Non-pigmented ciliary epithelial cell (primary cell): Measurements from ENCODE around the gene CHMP4B.

ENCODE experiments used
- DNase-seq: peaks from one replicate; pipeline ENCODE4 v3.0.0-alpha.2; 2010; ENCODE audit warnings: low read depth

Gene CHMP4B

DNA sequence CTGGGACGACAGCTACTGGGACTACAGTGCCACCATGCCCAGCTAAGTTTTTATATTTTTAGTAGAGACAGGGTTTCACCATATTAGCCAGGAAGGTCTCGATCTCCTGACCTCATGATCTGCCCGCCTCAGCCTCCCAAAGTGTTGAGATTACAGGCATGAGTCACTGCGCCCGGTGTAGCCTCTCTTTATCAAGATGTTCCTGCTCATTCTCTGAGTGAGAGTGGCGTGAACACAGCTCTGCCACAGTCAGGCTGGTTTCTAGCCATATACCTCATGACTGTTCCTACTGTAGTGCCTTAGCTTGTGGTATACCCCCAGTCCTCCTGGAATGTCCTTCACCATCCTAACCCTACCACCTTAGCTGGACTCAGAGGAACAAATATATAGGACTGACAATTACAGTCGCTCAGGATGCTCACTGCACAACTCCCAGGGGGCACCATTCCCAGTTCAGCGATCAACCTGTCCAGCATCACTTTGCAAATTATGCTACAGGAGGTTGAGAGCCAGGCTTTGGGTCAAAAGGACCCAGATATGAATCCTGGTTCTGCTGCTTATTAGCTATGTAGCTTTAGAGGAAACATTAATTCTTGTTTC lies 86.3 kb downstream of the CHMP4B start:
- DNase-seq, result no peak

DNA sequence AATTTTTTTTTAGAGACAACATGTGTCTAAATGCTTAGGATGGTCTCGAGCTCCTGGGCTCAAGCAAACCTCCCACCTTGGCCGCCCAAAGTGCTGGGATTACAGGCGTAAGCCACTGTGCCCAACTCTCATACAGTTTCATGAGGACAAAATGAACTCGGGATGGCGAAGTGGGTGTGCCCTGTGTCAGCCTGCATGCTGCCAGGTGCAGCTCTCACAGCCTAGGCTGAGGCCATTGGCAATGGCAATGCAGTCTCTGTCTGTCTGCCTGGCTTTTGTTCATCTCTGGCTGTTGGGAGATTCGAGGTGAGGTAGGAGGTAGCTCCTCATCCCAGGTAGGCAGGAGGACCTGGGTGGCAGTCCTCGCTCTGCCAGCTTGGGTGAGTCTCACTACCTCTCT lies 88.0 kb downstream of the CHMP4B start:
- no peak for DNase-seq

DNA sequence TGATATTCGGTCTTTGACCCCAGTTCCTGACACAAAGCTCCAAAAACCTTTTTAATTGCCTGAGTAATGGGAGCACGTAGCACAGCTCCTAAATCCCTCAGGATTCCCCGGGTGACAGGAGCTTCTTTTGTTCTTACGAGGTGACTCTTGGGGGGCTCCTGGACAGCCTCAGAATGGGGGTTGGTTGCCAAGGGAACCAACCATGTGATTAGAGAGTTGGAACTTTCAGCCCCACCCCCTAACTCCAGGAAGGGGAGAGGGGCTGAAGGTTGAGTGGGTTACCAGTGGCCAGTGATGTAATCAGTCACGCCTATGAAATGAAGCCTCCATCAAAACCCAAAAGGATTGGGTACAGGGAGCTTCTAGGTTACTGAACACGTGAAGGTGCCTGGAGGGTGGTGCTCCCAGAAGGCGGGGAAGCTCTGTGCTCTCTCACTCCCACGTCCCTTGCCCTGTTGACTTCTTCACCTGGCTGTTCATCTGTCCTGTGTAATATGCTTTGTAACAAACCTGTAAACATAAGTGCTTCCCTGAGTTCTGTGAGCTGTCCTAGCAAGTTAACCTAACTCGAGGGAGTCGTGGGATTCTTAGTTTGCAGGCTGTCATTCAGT lies 89.5 kb downstream of the CHMP4B start:
- DNase-seq, result no peak

DNA sequence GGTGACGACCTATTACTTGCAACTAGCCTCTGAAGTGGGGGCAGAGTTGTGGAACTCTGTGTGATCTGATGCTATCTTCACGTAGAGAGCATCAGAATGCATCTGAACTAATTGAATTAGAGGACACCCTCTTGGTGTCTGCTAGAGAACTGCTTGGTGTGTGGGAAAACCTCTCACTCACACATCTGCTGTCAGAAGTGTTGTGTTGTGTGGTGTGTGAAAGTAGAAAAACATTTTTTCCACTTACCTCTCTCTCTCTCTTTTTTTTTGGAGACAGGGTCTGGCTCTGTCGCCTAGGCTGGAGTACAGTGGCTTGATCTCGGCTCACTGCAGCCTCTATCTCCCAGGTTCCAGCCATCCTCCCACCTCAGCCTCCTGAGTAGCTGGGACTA lies 90.0 kb downstream of the CHMP4B start:
- DNase-seq, result no peak

DNA sequence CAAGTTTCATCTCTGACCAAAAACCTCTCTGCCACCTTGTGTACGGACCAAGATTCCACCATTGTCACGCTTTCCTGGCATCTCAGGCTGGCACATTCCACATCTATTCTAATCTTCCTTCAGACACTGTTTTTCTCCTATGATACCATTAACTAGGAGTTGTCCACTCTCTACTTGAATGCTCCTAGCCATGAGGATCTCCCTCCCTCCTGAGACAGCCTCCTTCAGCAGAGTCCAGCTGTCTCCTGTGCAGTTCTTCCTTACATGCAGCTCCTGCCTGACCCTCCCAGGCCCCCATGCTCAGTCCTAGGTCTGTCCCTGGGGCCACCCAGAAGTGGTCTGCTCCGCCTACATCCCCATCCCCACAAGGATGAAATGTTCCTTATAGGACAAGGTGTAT lies 90.9 kb downstream of the CHMP4B start:
- DNase-seq, result no peak
